OCI-LY7 (cell line): ENCODE results near the gene MRPL53. TPM values are rescaled to one million over a fixed set of nuclear protein-coding genes. Genes with fewer than 3 reads are reported as not detected.
"Not testable (repeated sequence)": the region's sequence is repeated elsewhere in the genome, so short reads cannot be mapped to it uniquely, and the experiment has no call there.

ENCODE experiments used
- BruUV-seq: library from RNA; stranded (reverse); fragments of 400-500 nt; replicated peaks from 2 replicates; lab custom pipeline; 2021; lab: Mats Ljungman, UMichigan
- CTCF ChIA-PET: fragments of 300-600 bp; sonication (Branson Sonifier 250); formaldehyde crosslinking; loops from one replicate; lab custom pipeline; 2022; ENCODE audit warnings: antibody characterized with exemption; ENCODE audit not compliant: unreplicated experiment; lab: Charles Lee
- POLR2A ChIA-PET: fragments of 300-600 bp; sonication (Branson Sonifier 250); formaldehyde crosslinking; loops from one replicate; lab custom pipeline; 2022; ENCODE audit warnings: antibody characterized with exemption; lab: Charles Lee
- DNase-seq: peaks from one replicate; pipeline ENCODE4 v3.0.0-alpha.2; 2015; ENCODE audit warnings: low spot score
- H2AFZ ChIP-seq: fragments of 200-600 bp; sonication (generic), shearing (Covaris generic); 2 replicates; pipeline ENCODE4 v1.6.1; 2014; ENCODE audit warnings: mild to moderate bottlenecking, antibody characterized with exemption, low read length, moderate library complexity
- H3K27ac ChIP-seq: fragments of 200-600 bp; sonication (generic); 2 replicates; pipeline ENCODE4 v1.5.1; 2014; ENCODE audit warnings: mixed run types, low read depth, mild to moderate bottlenecking, moderate library complexity, low read length, inconsistent platforms; ENCODE audit not compliant: poor library complexity, severe bottlenecking
- H3K36me3 ChIP-seq: fragments of 200-600 bp; sonication (generic); 2 replicates; pipeline ENCODE4 v1.6.1; 2014; ENCODE audit warnings: mild to moderate bottlenecking, antibody characterized with exemption, low read length, moderate library complexity, mixed read lengths; ENCODE audit not compliant: insufficient read depth
- H3K4me1 ChIP-seq: fragments of 200-600 bp; sonication (generic); 2 replicates; pipeline ENCODE4 v1.5.1; 2014; ENCODE audit warnings: mild to moderate bottlenecking, low read length; ENCODE audit not compliant: insufficient read depth, poor library complexity, severe bottlenecking
- H3K4me2 ChIP-seq: fragments of 200-600 bp; sonication (generic); 2 replicates; pipeline ENCODE4 v1.6.1; 2014; ENCODE audit warnings: mild to moderate bottlenecking, low read length
- H3K4me3 ChIP-seq: fragments of 200-600 bp; sonication (generic); 2 replicates; pipeline ENCODE4 v1.5.1; 2014; ENCODE audit warnings: mild to moderate bottlenecking, low read depth, low read length; ENCODE audit not compliant: poor library complexity, severe bottlenecking
- H3K79me2 ChIP-seq: fragments of 200-600 bp; sonication (generic); 2 replicates; pipeline ENCODE4 v1.6.1; 2016; ENCODE audit warnings: low read depth, mild to moderate bottlenecking, low read length, moderate library complexity, mixed read lengths; ENCODE audit not compliant: insufficient read depth
- H3K9me2 ChIP-seq: fragments of 200-600 bp; sonication (generic); 2 replicates; pipeline ENCODE4 v1.6.1; 2016; ENCODE audit warnings: mild to moderate bottlenecking, low read length, mixed read lengths; ENCODE audit not compliant: insufficient read depth
- H3K9me3 ChIP-seq: fragments of 200-600 bp; sonication (generic); 2 replicates; pipeline ENCODE4 v1.6.1; 2014; ENCODE audit warnings: mild to moderate bottlenecking, mixed run types, low read length, mixed read lengths
- H4K20me1 ChIP-seq: fragments of 200-600 bp; sonication (generic); 2 replicates; pipeline ENCODE4 v1.6.1; 2014; ENCODE audit warnings: mild to moderate bottlenecking, antibody characterized with exemption, low read length, moderate library complexity, mixed read lengths; ENCODE audit not compliant: insufficient read depth
- CTCF ChIP-seq: fragments of 200-600 bp; sonication (generic); conservative IDR thresholded peaks from 2 replicates; pipeline ENCODE4 v1.5.1; 2014; ENCODE audit warnings: mild to moderate bottlenecking, antibody characterized with exemption, low read length, moderate library complexity, mixed read lengths
- EZH2phosphoT487 ChIP-seq: fragments of 200-600 bp; sonication (generic); IDR thresholded peaks from 2 replicates; pipeline ENCODE4 v1.6.1; 2018; ENCODE audit warnings: low read depth, borderline replicate concordance, mild to moderate bottlenecking, mixed run types, antibody characterized with exemption, low read length, moderate library complexity, mixed read lengths
- intact Hi-C: fragments of 100-400 bp; cut with micrococcal nuclease; formaldehyde crosslinking; loops from one replicate; pipeline ENCODE4 v1.10.0; 2022; ENCODE audit not compliant: unreplicated experiment
- total RNA-seq, 2 experiments: library from RNA; depleted of rRNA in 1 of 2; stranded (reverse); fragments of >200 nt in 1 of 2; shearing (Covaris generic) in 1 of 2; gene quantifications; 2 replicates each; pipeline ENCODE4 v1.2.3, GENCODE V29; 2014 to 2022

Gene MRPL53
- total RNA-seq, 2 experiments from 2014 or later, result 85.7 to 102 TPM

GRCh38 chr2:74461187-74462053 lies 11.1 kb downstream of the MRPL53 start:
- Histone ChIP-seq H3K9me2 (no peaks in the 10 kb centered on the region), H3K9me3 (no peaks in the 10 kb centered on the region), H4K20me1 (no peaks in the 10 kb centered on the region), H2AFZ (no peak overlapping the region), H3K4me1 (peaks cover 21% of the 10 kb centered on the region), H3K4me2 (no peak overlapping the region), H3K36me3 (peaks cover 34% of the 10 kb centered on the region), H3K4me3 (no peak overlapping the region), H3K79me2 (peaks cover 24% of the 10 kb centered on the region), H3K27ac (no peak overlapping the region)
- ChIA-PET POLR2A (interaction anchor here (0.6 kb wide), 1 partner anchor 10 kb away, joined by 5 read pairs; no protein-coding TSS in a partner anchor), CTCF (no interaction called here)
- BruUV-seq, result no TSS peak
- intact Hi-C loops, result no loop called here
- DNase-seq, result peak; percentile 37
- TF ChIP-seq EZH2phosphoT487, result no peak
- TF ChIP-seq CTCF, result peak; percentile 67

- DNase-seq, H3K9me3 ChIP-seq, H3K9me2 ChIP-seq, H3K4me3 ChIP-seq, BruUV-seq, H2AFZ ChIP-seq, CTCF ChIA-PET, intact Hi-C loops, H3K4me2 ChIP-seq, H3K27ac ChIP-seq, H4K20me1 ChIP-seq, POLR2A ChIA-PET: not testable (repeated sequence)
- Histone ChIP-seq H3K4me1 (peaks cover 24% of the 10 kb centered on the region), H3K36me3 (peaks cover 35% of the 10 kb centered on the region), H3K79me2 (peaks cover 31% of the 10 kb centered on the region)
These were observed 12.3 kb downstream of the MRPL53 start for GRCh38 chr2:74460187-74460586.

- H3K9me2 ChIP-seq, DNase-seq, BruUV-seq, CTCF ChIA-PET, H3K27ac ChIP-seq, H4K20me1 ChIP-seq, H3K9me3 ChIP-seq, H2AFZ ChIP-seq, intact Hi-C loops: not testable (repeated sequence)
- Histone ChIP-seq H3K36me3 (peaks cover 35% of the 10 kb centered on the region), H3K4me1 (peaks cover 24% of the 10 kb centered on the region), H3K79me2 (peaks cover 29% of the 10 kb centered on the region), H3K4me2 (peak overlapping the region; percentile 100), H3K4me3 (peak overlapping the region; percentile 98)
- POLR2A ChIA-PET, result interaction anchor here (2.1 kb wide), 1 partner anchor 7 kb away, joined by 11 read pairs; no protein-coding TSS in a partner anchor
These were observed 12.9 kb downstream of the MRPL53 start for GRCh38 chr2:74459503-74460118.
